ENCODE data around the gene ZNF396. TPM values are rescaled to one million over a fixed set of nuclear protein-coding genes. Genes with fewer than 3 reads are reported as not detected.

ZNF396 gene
- total and polyA plus RNA-seq, 2 donors (not counting 1 experiment from before 2014, with no cell fraction given) = 0.40 to 3.2 TPM

DNA sequence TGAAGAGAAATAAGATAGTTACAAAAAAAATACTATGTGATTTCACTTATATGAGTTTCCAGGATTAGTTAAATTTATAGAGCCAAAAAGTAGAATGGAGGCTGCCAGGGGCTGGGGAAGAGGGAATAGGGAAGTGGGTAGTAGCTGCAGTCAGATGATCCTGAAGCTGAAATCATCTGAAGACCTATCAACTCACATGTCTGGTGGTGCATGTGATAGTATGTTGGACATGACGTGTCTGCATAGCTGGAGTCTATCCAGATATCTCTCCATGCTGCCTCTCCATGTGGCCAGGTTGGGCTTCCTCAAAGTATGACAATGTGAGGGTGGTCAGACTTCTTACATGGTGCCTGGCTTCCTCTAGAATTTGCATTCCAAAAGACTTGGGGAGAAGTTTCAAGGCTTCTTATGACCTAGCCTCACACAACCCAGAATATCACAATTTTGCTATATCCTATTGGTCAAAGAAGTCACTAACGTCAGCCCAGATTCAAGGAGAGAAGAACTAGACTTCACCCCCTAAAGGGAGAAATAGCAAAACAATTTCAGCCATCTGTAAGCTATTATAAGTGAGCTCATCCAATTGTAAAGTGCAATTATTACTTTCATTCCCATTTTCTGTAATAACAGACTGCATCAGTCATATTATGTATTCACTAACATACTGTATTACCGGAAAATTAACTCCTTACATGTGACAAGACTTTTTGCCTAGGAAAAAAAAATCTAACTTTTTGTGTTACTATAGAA is 14.0 kb upstream of the ZNF396 start:
- H2AFZ ChIP-seq (ENCODE audit: insufficient read depth, low read depth, low read length, poor library complexity, severe bottlenecking) = no peak overlapping the region
- no peak for DNase-seq
- POLR2A ChIA-PET = no interaction called here

DNA sequence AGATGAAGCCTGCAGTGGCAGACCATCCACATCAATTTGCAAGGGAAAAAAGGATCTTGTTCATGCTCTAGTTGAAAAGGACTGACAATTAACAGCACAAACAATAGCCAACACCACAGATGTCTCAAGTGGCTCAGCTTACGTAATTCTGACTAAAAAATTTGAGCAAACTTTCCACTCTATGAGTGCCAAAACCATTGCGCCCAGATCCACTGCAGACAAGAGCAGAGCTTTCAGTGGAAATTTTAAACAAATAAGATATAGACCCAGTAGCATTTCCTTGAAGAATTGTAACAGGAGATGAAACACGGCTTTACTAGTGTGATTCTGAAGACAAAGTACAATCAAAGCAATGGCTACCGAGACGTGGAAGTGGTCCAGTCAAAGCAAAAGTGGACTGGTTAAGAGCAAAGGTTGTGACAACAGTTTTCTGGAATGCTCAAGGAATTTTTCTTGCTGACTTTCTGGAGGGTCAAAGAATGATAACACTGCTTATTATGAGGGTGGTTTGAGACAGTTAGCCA is 12.0 kb upstream of the ZNF396 start:
- Histone ChIP-seq H3K36me3 (replicated peaks in 1 of 2; ENCODE audit: control extremely low read depth in 1 of 2, control insufficient read depth in 1 of 2, extremely low read depth in 1 of 2, insufficient read depth in 2 of 2, low read length in 1 of 2) (no peaks in the 10 kb centered on the region), H3K9ac (ENCODE audit: low read length) (no peak overlapping the region), H3K27me3 (replicated peaks in 1 of 4; ENCODE audit: control extremely low read depth in 1 of 4, control insufficient read depth in 3 of 4, insufficient read depth in 4 of 4, low read length in 3 of 4) (peaks cover 0 to 7% (median 2%) of the 10 kb centered on the region in 4 experiments), H3K79me2 (ENCODE audit: control insufficient read depth, insufficient read depth, low read length) (no peaks in the 10 kb centered on the region), H4K20me1 (ENCODE audit: control insufficient read depth, insufficient read depth, low read length, poor library complexity, severe bottlenecking) (no peaks in the 10 kb centered on the region), H2AFZ (ENCODE audit: insufficient read depth, low read depth, low read length, poor library complexity, severe bottlenecking) (no peak overlapping the region), H3K4me2 (replicated peaks; ENCODE audit: low read depth, low read length, poor library complexity, severe bottlenecking) (no peak overlapping the region), H3K9me3 (ENCODE audit: control extremely low read depth in 1 of 3, control insufficient read depth in 2 of 3, insufficient read depth in 1 of 3, low read length in 2 of 3) (no peaks in the 10 kb centered on the region), H3K4me3 (ENCODE audit: control extremely low read depth in 1 of 5, extremely low read depth in 1 of 5, insufficient read depth in 1 of 5, low read depth in 2 of 5, low read length in 4 of 5) (no peak overlapping the region), H3K4me1 (ENCODE audit: control insufficient read depth in 2 of 2, insufficient read depth in 2 of 2, low read length in 2 of 2) (peaks cover 5 to 6% of the 10 kb centered on the region in 2 donors), H3K27ac (ENCODE audit: low read length in 2 of 2) (no peak overlapping the region)
- ChIA-PET CTCF (no interaction called here), POLR2A (interaction anchor here (0.6 kb wide), 1 partner anchor 583 kb away, joined by 3 read pairs; the partner anchor contains the start of gene RMP24)
- intact Hi-C loops (cut with micrococcal nuclease) = no loop called here
- H3K9me3 Mint-ChIP-seq (ENCODE audit: insufficient read depth) = no peaks in the 10 kb centered on the region
- no peak for ATAC-seq (ENCODE audit: low read depth)
- WGBS (ENCODE audit: insufficient coverage) = 20% methylated on average over 2 of the region's 5 CpGs
- no peak for DNase-seq
- H3K4me1 Mint-ChIP-seq = peaks cover 9% of the 10 kb centered on the region
- no peak overlapping the region for H3K4me3 Mint-ChIP-seq
- no peak overlapping the region for H3K27ac Mint-ChIP-seq
- peaks cover 29% of the 10 kb centered on the region for H3K27me3 Mint-ChIP-seq
- no peak for TF ChIP-seq EZH2 (IDR thresholded peaks at IDR 0.05; ENCODE audit: borderline replicate concordance, insufficient read depth, low read depth, low read length, poor library complexity, severe bottlenecking)
- TF ChIP-seq, protein P1, sequence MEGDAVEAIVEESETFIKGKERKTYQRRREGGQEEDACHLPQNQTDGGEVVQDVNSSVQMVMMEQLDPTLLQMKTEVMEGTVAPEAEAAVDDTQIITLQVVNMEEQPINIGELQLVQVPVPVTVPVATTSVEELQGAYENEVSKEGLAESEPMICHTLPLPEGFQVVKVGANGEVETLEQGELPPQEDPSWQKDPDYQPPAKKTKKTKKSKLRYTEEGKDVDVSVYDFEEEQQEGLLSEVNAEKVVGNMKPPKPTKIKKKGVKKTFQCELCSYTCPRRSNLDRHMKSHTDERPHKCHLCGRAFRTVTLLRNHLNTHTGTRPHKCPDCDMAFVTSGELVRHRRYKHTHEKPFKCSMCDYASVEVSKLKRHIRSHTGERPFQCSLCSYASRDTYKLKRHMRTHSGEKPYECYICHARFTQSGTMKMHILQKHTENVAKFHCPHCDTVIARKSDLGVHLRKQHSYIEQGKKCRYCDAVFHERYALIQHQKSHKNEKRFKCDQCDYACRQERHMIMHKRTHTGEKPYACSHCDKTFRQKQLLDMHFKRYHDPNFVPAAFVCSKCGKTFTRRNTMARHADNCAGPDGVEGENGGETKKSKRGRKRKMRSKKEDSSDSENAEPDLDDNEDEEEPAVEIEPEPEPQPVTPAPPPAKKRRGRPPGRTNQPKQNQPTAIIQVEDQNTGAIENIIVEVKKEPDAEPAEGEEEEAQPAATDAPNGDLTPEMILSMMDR (IDR thresholded peaks at IDR 0.05) = no peak

More for the DNA sequence above, 14.0 kb upstream of the ZNF396 start:
- H3K79me2 ChIP-seq (ENCODE audit: control insufficient read depth, insufficient read depth, low read length) = no peaks in the 10 kb centered on the region
- no CpG with 5 or more reads among the region's 3 CpGs for WGBS (ENCODE audit: insufficient coverage)
- no peak overlapping the region for H3K27ac Mint-ChIP-seq
- no peak overlapping the region for H3K4me3 ChIP-seq (ENCODE audit: control extremely low read depth in 1 of 5, extremely low read depth in 1 of 5, insufficient read depth in 1 of 5, low read depth in 2 of 5, low read length in 4 of 5)
- intact Hi-C loops (cut with micrococcal nuclease) = no loop called here
- no peak overlapping the region for H3K4me2 ChIP-seq (replicated peaks; ENCODE audit: low read depth, low read length, poor library complexity, severe bottlenecking)
- H3K9me3 ChIP-seq (ENCODE audit: control extremely low read depth in 1 of 3, control insufficient read depth in 2 of 3, insufficient read depth in 1 of 3, low read length in 2 of 3) = no peaks in the 10 kb centered on the region
- no peaks in the 10 kb centered on the region for H4K20me1 ChIP-seq (ENCODE audit: control insufficient read depth, insufficient read depth, low read length, poor library complexity, severe bottlenecking)
- peaks cover 5 to 6% of the 10 kb centered on the region in 2 donors for H3K4me1 ChIP-seq (ENCODE audit: control insufficient read depth in 2 of 2, insufficient read depth in 2 of 2, low read length in 2 of 2)
- peaks cover 0 to 7% (median 0%) of the 10 kb centered on the region in 4 experiments for H3K27me3 ChIP-seq (replicated peaks in 1 of 4; ENCODE audit: control extremely low read depth in 1 of 4, control insufficient read depth in 3 of 4, insufficient read depth in 4 of 4, low read length in 3 of 4)
- no peak for ATAC-seq (ENCODE audit: low read depth)
- no peak overlapping the region for H3K9ac ChIP-seq (ENCODE audit: low read length)
- H3K4me1 Mint-ChIP-seq = peaks cover 9% of the 10 kb centered on the region
- CTCF ChIA-PET = interaction anchor here (2.0 kb wide), 1 partner anchor 17 kb away, joined by 6 read pairs; no protein-coding TSS in a partner anchor
- H3K4me3 Mint-ChIP-seq = no peak overlapping the region
- no peak overlapping the region for H3K27ac ChIP-seq (ENCODE audit: low read length in 2 of 2)
- no peaks in the 10 kb centered on the region for H3K36me3 ChIP-seq (replicated peaks in 1 of 2; ENCODE audit: control extremely low read depth in 1 of 2, control insufficient read depth in 1 of 2, extremely low read depth in 1 of 2, insufficient read depth in 2 of 2, low read length in 1 of 2)
- H3K9me3 Mint-ChIP-seq (ENCODE audit: insufficient read depth) = no peaks in the 10 kb centered on the region
- peaks cover 27% of the 10 kb centered on the region for H3K27me3 Mint-ChIP-seq
- TF ChIP-seq EZH2 (IDR thresholded peaks at IDR 0.05; ENCODE audit: borderline replicate concordance, insufficient read depth, low read depth, low read length, poor library complexity, severe bottlenecking) = no peak
- TF ChIP-seq, protein P1 (IDR thresholded peaks at IDR 0.05) = no peak

Measured in B cell (primary cell).